Karpas-422 (cell line): ENCODE results near the gene RCOR2. TPM values are rescaled to one million over a fixed set of nuclear protein-coding genes. Genes with fewer than 3 reads are reported as not detected.

Experiments used
- DNase-seq: peaks from one replicate; pipeline ENCODE4 v3.0.0-alpha.2; 2015
- H2AFZ ChIP-seq: fragments of 200-600 bp; sonication (generic); 2 replicates; pipeline ENCODE4 v1.6.1; 2014; ENCODE audit warnings: antibody characterized with exemption, low read length, mixed read lengths
- H3K27ac ChIP-seq: fragments of 200-600 bp; sonication (generic); 2 replicates; pipeline ENCODE4 v1.5.1; 2014; ENCODE audit warnings: mild to moderate bottlenecking, low read length, moderate library complexity
- H3K27me3 ChIP-seq: fragments of 200-600 bp; sonication (generic); 2 replicates; pipeline ENCODE4 v1.6.1; 2014; ENCODE audit warnings: low read length, mixed read lengths
- H3K36me3 ChIP-seq: fragments of 200-600 bp; sonication (generic); 2 replicates; pipeline ENCODE4 v1.6.1; 2014; ENCODE audit warnings: low read length, mixed read lengths; ENCODE audit not compliant: insufficient read depth
- H3K4me1 ChIP-seq: fragments of 200-600 bp; sonication (generic); 2 replicates; pipeline ENCODE4 v1.6.1; 2014; ENCODE audit warnings: mild to moderate bottlenecking, low read length, mixed read lengths
- H3K4me2 ChIP-seq: fragments of 200-600 bp; sonication (generic); 2 replicates; pipeline ENCODE4 v1.6.1; 2014; ENCODE audit warnings: low read length, low read depth, mild to moderate bottlenecking; ENCODE audit not compliant: poor library complexity, severe bottlenecking
- H3K4me3 ChIP-seq: fragments of 200-600 bp; sonication (generic); 2 replicates; pipeline ENCODE4 v1.5.1; 2014; ENCODE audit warnings: mild to moderate bottlenecking, antibody characterized with exemption, low read length, mixed read lengths
- H3K79me2 ChIP-seq: fragments of 200-600 bp; sonication (generic); 2 replicates; pipeline ENCODE4 v1.6.1; 2014; ENCODE audit warnings: mild to moderate bottlenecking, low read length, mixed read lengths
- H3K9ac ChIP-seq: fragments of 200-600 bp; sonication (generic); 2 replicates; pipeline ENCODE4 v1.6.0; 2014; ENCODE audit warnings: low read length
- H3K9me2 ChIP-seq: fragments of 200-600 bp; sonication (generic), shearing (Covaris generic); replicated peaks from 2 replicates; pipeline ENCODE4 v1.6.0; 2014; ENCODE audit warnings: mild to moderate bottlenecking, low read length, moderate library complexity; ENCODE audit not compliant: insufficient read depth
- H3K9me3 ChIP-seq: fragments of 300-700, 200-600 bp; sonication (generic); 2 replicates; pipeline ENCODE4 v1.6.1; 2014; ENCODE audit warnings: low read length, mixed read lengths
- H4K20me1 ChIP-seq: fragments of 200-600 bp; sonication (generic); 2 replicates; pipeline ENCODE4 v1.6.1; 2014; ENCODE audit warnings: mild to moderate bottlenecking, antibody characterized with exemption, low read length, low read depth; ENCODE audit not compliant: insufficient read depth
- total RNA-seq: library from RNA; depleted of rRNA; stranded (reverse); fragments of >200 nt; shearing (Covaris generic); gene quantifications from 2 replicates; pipeline ENCODE4 v1.2.3, GENCODE V29; 2014; ENCODE audit warnings: low replicate concordance

The RCOR2 gene
- total RNA-seq, 1 experiment from 2014 or later, result 2.4 TPM

- H3K27ac ChIP-seq, result no peak overlapping the region
- peaks cover 3% of the 10 kb centered on the region; the same call in 1 of the 2 replicates for H3K4me1 ChIP-seq
- H3K9me2 ChIP-seq, result no peaks in the 10 kb centered on the region
- no peak overlapping the region for H2AFZ ChIP-seq
- no peak overlapping the region for H3K4me3 ChIP-seq
- peaks cover 96% of the 10 kb centered on the region for H3K79me2 ChIP-seq
- no peak overlapping the region for H3K4me2 ChIP-seq
- no peak overlapping the region for H3K9ac ChIP-seq
- H4K20me1 ChIP-seq, result peaks cover 40% of the 10 kb centered on the region
- no peaks in the 10 kb centered on the region for H3K9me3 ChIP-seq
- no peaks in the 10 kb centered on the region; the same call in 1 of the 2 replicates for H3K36me3 ChIP-seq
- H3K27me3 ChIP-seq, result no peaks in the 10 kb centered on the region
- no peak for DNase-seq
Observed at GRCh38 chr11:63875506-63876065, 41.4 kb downstream of the RCOR2 start.

GRCh38 chr11:63874511-63874910 is 42.5 kb downstream of the RCOR2 start:
- no peak overlapping the region for H3K4me2 ChIP-seq
- H3K9me3 ChIP-seq, result no peaks in the 10 kb centered on the region
- no peak overlapping the region for H3K9ac ChIP-seq
- no peak for DNase-seq
- H3K27ac ChIP-seq, result no peak overlapping the region
- peaks cover 50% of the 10 kb centered on the region for H4K20me1 ChIP-seq
- H3K4me3 ChIP-seq, result no peak overlapping the region
- peaks cover 3% of the 10 kb centered on the region; the same call in 1 of the 2 replicates for H3K4me1 ChIP-seq
- H3K36me3 ChIP-seq, result no peaks in the 10 kb centered on the region; the same call in 1 of the 2 replicates
- no peak overlapping the region for H2AFZ ChIP-seq
- peaks cover 96% of the 10 kb centered on the region for H3K79me2 ChIP-seq
- H3K9me2 ChIP-seq, result no peaks in the 10 kb centered on the region
- H3K27me3 ChIP-seq, result no peaks in the 10 kb centered on the region

GRCh38 chr11:63873311-63873710 is 43.7 kb downstream of the RCOR2 start:
- Histone ChIP-seq H3K79me2 (peaks cover 96% of the 10 kb centered on the region), H3K9me3 (no peaks in the 10 kb centered on the region), H3K9ac (no peak overlapping the region), H3K9me2 (no peaks in the 10 kb centered on the region), H3K4me1 (peaks cover 3% of the 10 kb centered on the region; the same call in 1 of the 2 replicates), H4K20me1 (peaks cover 59% of the 10 kb centered on the region), H3K27me3 (no peaks in the 10 kb centered on the region), H3K4me3 (no peak overlapping the region), H2AFZ (no peak overlapping the region), H3K27ac (no peak overlapping the region), H3K36me3 (peaks cover 4% of the 10 kb centered on the region), H3K4me2 (no peak overlapping the region)
- DNase-seq, result no peak

- no peak overlapping the region for H3K4me2 ChIP-seq
- no peak overlapping the region for H2AFZ ChIP-seq
- H3K27ac ChIP-seq, result no peak overlapping the region
- no peaks in the 10 kb centered on the region for H3K9me3 ChIP-seq
- peaks cover 96% of the 10 kb centered on the region for H3K79me2 ChIP-seq
- H3K36me3 ChIP-seq, result peaks cover 5% of the 10 kb centered on the region
- no peak overlapping the region for H3K9ac ChIP-seq
- no peaks in the 10 kb centered on the region for H3K27me3 ChIP-seq
- H3K9me2 ChIP-seq, result no peaks in the 10 kb centered on the region
- peaks cover 61% of the 10 kb centered on the region for H4K20me1 ChIP-seq
- H3K4me1 ChIP-seq, result peaks cover 3% of the 10 kb centered on the region; the same call in 1 of the 2 replicates
- no peak for DNase-seq
- H3K4me3 ChIP-seq, result no peak overlapping the region
Observed at GRCh38 chr11:63872800-63873197, 44.2 kb downstream of the RCOR2 start.

GRCh38 chr11:63871962-63872799 is 44.8 kb downstream of the RCOR2 start:
- Histone ChIP-seq H4K20me1 (peaks cover 61% of the 10 kb centered on the region), H3K27me3 (no peaks in the 10 kb centered on the region), H3K27ac (no peak overlapping the region), H3K79me2 (peaks cover 96% of the 10 kb centered on the region), H3K9me3 (no peaks in the 10 kb centered on the region), H3K36me3 (peaks cover 10% of the 10 kb centered on the region), H3K4me2 (no peak overlapping the region), H3K9me2 (no peaks in the 10 kb centered on the region), H3K4me1 (peaks cover 3% of the 10 kb centered on the region; the same call in 1 of the 2 replicates), H2AFZ (no peak overlapping the region), H3K4me3 (no peak overlapping the region), H3K9ac (no peak overlapping the region)
- peak; percentile 76 for DNase-seq

GRCh38 chr11:63870351-63871140 is 46.4 kb downstream of the RCOR2 start:
- Histone ChIP-seq H3K9ac (no peak overlapping the region), H3K4me1 (peaks cover 3% of the 10 kb centered on the region), H3K79me2 (peaks cover 96% of the 10 kb centered on the region)

GRCh38 chr11:63869683-63870082 is 47.3 kb downstream of the RCOR2 start:
- no peak for DNase-seq
- Histone ChIP-seq H3K27ac (no peak overlapping the region), H3K4me2 (no peak overlapping the region)

More at GRCh38 chr11:63870351-63871140, 46.4 kb downstream of the RCOR2 start:
- DNase-seq, result no peak
- H3K4me3 ChIP-seq, result no peak overlapping the region
- H3K27me3 ChIP-seq, result no peaks in the 10 kb centered on the region
- H3K27ac ChIP-seq, result no peak overlapping the region
- H4K20me1 ChIP-seq, result peaks cover 50% of the 10 kb centered on the region
- no peaks in the 10 kb centered on the region for H3K9me3 ChIP-seq
- H2AFZ ChIP-seq, result no peak overlapping the region
- H3K9me2 ChIP-seq, result no peaks in the 10 kb centered on the region
- peaks cover 11% of the 10 kb centered on the region for H3K36me3 ChIP-seq
- no peak overlapping the region for H3K4me2 ChIP-seq

GRCh38 chr11:63869171-63869591 is 47.8 kb downstream of the RCOR2 start:
- no peak overlapping the region for H3K4me3 ChIP-seq
- peaks cover 41% of the 10 kb centered on the region; the same call in 1 of the 2 replicates for H4K20me1 ChIP-seq

More at GRCh38 chr11:63869683-63870082, 47.3 kb downstream of the RCOR2 start:
- no peaks in the 10 kb centered on the region for H3K9me3 ChIP-seq
- H3K36me3 ChIP-seq, result peaks cover 16% of the 10 kb centered on the region
- H3K27me3 ChIP-seq, result no peaks in the 10 kb centered on the region
- H3K9me2 ChIP-seq, result no peaks in the 10 kb centered on the region
- no peak overlapping the region for H2AFZ ChIP-seq
- H3K4me3 ChIP-seq, result no peak overlapping the region
- no peak overlapping the region for H3K9ac ChIP-seq
- H4K20me1 ChIP-seq, result peaks cover 46% of the 10 kb centered on the region
- peaks cover 95% of the 10 kb centered on the region for H3K79me2 ChIP-seq
- H3K4me1 ChIP-seq, result peaks cover 3% of the 10 kb centered on the region

More at GRCh38 chr11:63869171-63869591, 47.8 kb downstream of the RCOR2 start:
- DNase-seq, result no peak
- Histone ChIP-seq H3K9ac (no peak overlapping the region), H3K27ac (no peak overlapping the region), H3K4me1 (peaks cover 3% of the 10 kb centered on the region), H3K4me2 (no peak overlapping the region), H3K9me2 (no peaks in the 10 kb centered on the region), H2AFZ (no peak overlapping the region), H3K79me2 (peaks cover 94% of the 10 kb centered on the region), H3K36me3 (peaks cover 16% of the 10 kb centered on the region), H3K27me3 (no peaks in the 10 kb centered on the region), H3K9me3 (no peaks in the 10 kb centered on the region)
